H9 (cell line): ENCODE results near the gene CCDC93. TPM values are rescaled to one million over a fixed set of nuclear protein-coding genes. Genes with fewer than 3 reads are reported as not detected.

Source experiments
- DNase-seq: peaks from one replicate; pipeline ENCODE4 v3.0.0-alpha.2; 2017
- H2AFZ ChIP-seq: one replicate; pipeline ENCODE4 v1.6.1; 2013; ENCODE audit warnings: mild to moderate bottlenecking, low read length, control low read depth, moderate library complexity
- H2AK5ac ChIP-seq: 2 replicates; pipeline ENCODE4 v1.6.1; 2013; ENCODE audit warnings: low read length, control low read depth, mixed read lengths; ENCODE audit not compliant: insufficient read length
- H2BK120ac ChIP-seq: one replicate; pipeline ENCODE4 v1.6.1; 2013; ENCODE audit warnings: low read depth, mild to moderate bottlenecking, low read length, control low read depth, inconsistent platforms; ENCODE audit not compliant: poor library complexity, severe bottlenecking
- H2BK12ac ChIP-seq: 2 replicates; pipeline ENCODE4 v1.6.1; 2013; ENCODE audit warnings: low read length, control low read depth, mixed read lengths, low read depth; ENCODE audit not compliant: insufficient read length
- H2BK15ac ChIP-seq: 2 replicates; pipeline ENCODE4 v1.6.1; 2013; ENCODE audit warnings: low read depth, low read length, control low read depth
- H2BK20ac ChIP-seq: one replicate; pipeline ENCODE4 v1.6.1; 2013; ENCODE audit warnings: low read depth, mild to moderate bottlenecking, low read length, control low read depth, inconsistent platforms; ENCODE audit not compliant: poor library complexity, severe bottlenecking
- H2BK5ac ChIP-seq: 2 replicates; pipeline ENCODE4 v1.6.1; 2013; ENCODE audit warnings: low read length, control low read depth, mixed read lengths; ENCODE audit not compliant: insufficient read length
- H3K14ac ChIP-seq: 2 replicates; pipeline ENCODE4 v1.6.1; 2013; ENCODE audit warnings: low read length, control low read depth; ENCODE audit not compliant: insufficient read depth
- H3K18ac ChIP-seq: 2 replicates; pipeline ENCODE4 v1.6.1; 2013; ENCODE audit warnings: low read depth, mild to moderate bottlenecking, mixed read lengths, low read length, control low read depth; ENCODE audit not compliant: insufficient read length
- H3K23ac ChIP-seq: 2 replicates; pipeline ENCODE4 v1.6.1; 2013; ENCODE audit warnings: low read length, control low read depth, mixed read lengths, low read depth; ENCODE audit not compliant: insufficient read length
- H3K23me2 ChIP-seq: 2 replicates; pipeline ENCODE4 v1.6.1; 2013; ENCODE audit warnings: low read depth, mild to moderate bottlenecking, mixed read lengths, low read length, control low read depth; ENCODE audit not compliant: insufficient read length, poor library complexity, severe bottlenecking
- H3K27ac ChIP-seq: 2 replicates; pipeline ENCODE4 v1.5.1; 2013; ENCODE audit warnings: low read length, control low read depth, mixed read lengths, low read depth; ENCODE audit not compliant: insufficient read length
- H3K27me3 ChIP-seq: 2 replicates; pipeline ENCODE4 v1.6.1; 2013; ENCODE audit warnings: low read length, control low read depth, inconsistent platforms; ENCODE audit not compliant: insufficient read depth
- H3K4ac ChIP-seq: 2 replicates; pipeline ENCODE4 v1.6.1; 2013; ENCODE audit warnings: low read depth, mild to moderate bottlenecking, control low read depth, inconsistent platforms, low read length, moderate library complexity
- H3K4me1 ChIP-seq: 2 replicates; pipeline ENCODE4 v1.6.1; 2013; ENCODE audit warnings: low read length, control low read depth, inconsistent platforms; ENCODE audit not compliant: insufficient read depth
- H3K4me2 ChIP-seq: 2 replicates; pipeline ENCODE4 v1.6.1; 2013; ENCODE audit warnings: low read length, control low read depth, mixed read lengths; ENCODE audit not compliant: insufficient read length, insufficient read depth
- H3K56ac ChIP-seq: 2 replicates; pipeline ENCODE4 v1.6.1; 2013; ENCODE audit warnings: low read depth, mild to moderate bottlenecking, mixed read lengths, low read length, control low read depth; ENCODE audit not compliant: insufficient read length
- H3K79me1 ChIP-seq: 2 replicates; pipeline ENCODE4 v1.6.1; 2013; ENCODE audit warnings: low read depth, mild to moderate bottlenecking, moderate library complexity, low read length, control low read depth, inconsistent platforms; ENCODE audit not compliant: insufficient read depth, poor library complexity, severe bottlenecking
- H3K79me2 ChIP-seq: 2 replicates; pipeline ENCODE4 v1.6.1; 2013; ENCODE audit warnings: low read length, control low read depth, inconsistent platforms; ENCODE audit not compliant: insufficient read depth
- H3K9ac ChIP-seq: 2 replicates; pipeline ENCODE4 v1.6.1; 2013; ENCODE audit warnings: low read length, control low read depth, mixed read lengths; ENCODE audit not compliant: insufficient read length; ENCODE audit errors: extremely low read depth
- H3K9me3 ChIP-seq: one replicate; pipeline ENCODE4 v1.6.1; 2013; ENCODE audit warnings: low read depth, low read length, inconsistent platforms; ENCODE audit not compliant: control insufficient read depth
- H3T11ph ChIP-seq: one replicate; pipeline ENCODE4 v1.6.1; 2013; ENCODE audit warnings: mild to moderate bottlenecking, low read length, control low read depth, inconsistent platforms
- H4K20me1 ChIP-seq: one replicate; pipeline ENCODE4 v1.6.1; 2013; ENCODE audit not compliant: control insufficient read depth, insufficient read length, insufficient read depth
- H4K5ac ChIP-seq: 2 replicates; pipeline ENCODE4 v1.6.1; 2013; ENCODE audit warnings: low read depth, mild to moderate bottlenecking, mixed read lengths, low read length, control low read depth; ENCODE audit not compliant: insufficient read length
- H4K8ac ChIP-seq: replicated peaks from 2 replicates; pipeline ENCODE4 v1.6.1; 2013; ENCODE audit warnings: low read length, control low read depth, mixed read lengths, low read depth; ENCODE audit not compliant: insufficient read length
- H4K91ac ChIP-seq: 2 replicates; pipeline ENCODE4 v1.6.1; 2013; ENCODE audit warnings: low read depth, mild to moderate bottlenecking, moderate library complexity, mixed read lengths, low read length, control low read depth; ENCODE audit not compliant: insufficient read length
- H3K27ac Mint-ChIP-seq, 3 experiments: 2 replicates in 2 of 3; 3 replicates in 1 of 3; pipeline ENCODE4 v1.8.0; 2020 to 2021; ENCODE audit warnings: mixed read lengths in 3 of 3, mild to moderate bottlenecking in 1 of 3, moderate library complexity in 1 of 3
- H3K27me3 Mint-ChIP-seq: 2 replicates; pipeline ENCODE4 v1.8.0; 2021; ENCODE audit warnings: low read depth, mild to moderate bottlenecking, moderate library complexity, mixed read lengths
- H3K36me3 Mint-ChIP-seq, 3 experiments: 2 replicates in 2 of 3; 3 replicates in 1 of 3; pipeline ENCODE4 v1.8.0; 2020 to 2021; ENCODE audit warnings: low read depth in 3 of 3, mixed read lengths in 3 of 3; ENCODE audit not compliant: insufficient read depth in 1 of 3
- H3K4me1 Mint-ChIP-seq, 2 experiments: 2 replicates each; pipeline ENCODE4 v1.8.0; 2020; ENCODE audit warnings: mixed read lengths in 2 of 2
- H3K4me3 Mint-ChIP-seq, 2 experiments: 2 replicates in 1 of 2; 3 replicates in 1 of 2; pipeline ENCODE4 v1.8.0; 2020 to 2021; ENCODE audit warnings: mild to moderate bottlenecking in 2 of 2, mixed read lengths in 2 of 2, moderate library complexity in 1 of 2
- H3K9me3 Mint-ChIP-seq, 2 experiments: 2 replicates in 1 of 2; 3 replicates in 1 of 2; pipeline ENCODE4 v1.8.0; 2020; ENCODE audit warnings: mild to moderate bottlenecking in 2 of 2, mixed read lengths in 2 of 2, moderate library complexity in 1 of 2
- WGBS: extraction: QIAGEN DNeasy Blood & Tissue Kit; methylation state at CpG from one replicate; pipeline ENCODE4 v1.1.7; 2013; ENCODE audit warnings: missing lambda C conversion rate, low lambda C conversion rate, mixed read lengths; ENCODE audit not compliant: insufficient read length; ENCODE audit errors: extremely low coverage; 5-methylcytosine and 5-hydroxymethylcytosine counted together
- total RNA-seq: library from RNA; stranded (reverse); gene quantifications from 2 replicates; pipeline ENCODE4 v1.2.1, GENCODE V29; 2021
- TF ChIP-seq, protein P1 (sequence below): fragments of 200-600 bp; sonication (generic); conservative IDR thresholded peaks from 3 replicates; pipeline ENCODE4 v1.8.0; 2021; ENCODE audit warnings: antibody characterized with exemption, mild to moderate bottlenecking

CCDC93 gene
- total RNA-seq, 1 experiment from 2014 or later, result 16.4 TPM

DNA sequence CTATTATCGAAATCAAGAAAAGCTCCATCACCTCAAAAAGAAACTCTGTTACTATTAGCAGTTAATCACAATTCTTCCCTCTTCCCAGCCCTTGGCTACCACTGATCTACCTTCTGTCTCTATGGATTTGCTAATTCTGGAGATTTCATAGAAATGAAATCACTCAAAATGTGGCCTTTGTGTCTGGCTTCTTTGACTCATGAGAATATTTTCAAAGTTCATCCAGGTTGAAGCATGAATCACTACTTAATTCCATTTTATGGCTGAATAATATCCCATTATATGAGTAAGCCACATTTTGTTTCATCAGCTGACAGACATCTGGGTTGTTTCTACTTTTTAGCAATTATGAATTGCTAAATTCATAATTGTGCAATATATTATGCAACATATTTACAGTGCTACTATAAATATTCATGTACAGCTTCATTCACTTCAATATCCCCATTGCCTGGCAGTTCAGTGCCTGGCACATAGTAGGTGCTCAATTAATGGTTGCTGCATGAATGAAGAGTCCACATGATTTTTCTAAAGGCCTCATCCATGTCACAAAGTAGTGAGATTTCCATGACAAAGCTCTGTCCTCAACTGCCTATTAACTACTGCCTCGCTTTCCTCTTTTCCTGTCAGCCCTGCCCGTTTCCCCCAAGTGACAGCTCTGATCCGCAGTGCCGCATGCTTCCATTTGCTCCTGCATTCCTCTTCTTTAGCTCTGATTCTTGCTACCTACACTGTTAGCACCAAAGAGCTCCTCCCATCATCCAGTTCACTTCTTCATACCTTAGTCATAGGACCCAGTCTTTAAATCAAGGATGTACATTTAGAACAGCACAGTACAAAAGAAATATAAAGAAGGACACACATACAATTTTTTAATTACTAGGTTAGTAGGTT, 32.8 kb downstream of the CCDC93 start:
- no peak overlapping the region for H3K56ac ChIP-seq
- H2AK5ac ChIP-seq, result no peak overlapping the region
- H4K20me1 ChIP-seq, result no peaks in the 10 kb centered on the region
- no peak overlapping the region for H3K9ac ChIP-seq
- no peak overlapping the region for H3K4ac ChIP-seq
- H3K27me3 ChIP-seq, result no peaks in the 10 kb centered on the region
- no peaks in the 10 kb centered on the region for H3K79me2 ChIP-seq
- no peak overlapping the region for H4K91ac ChIP-seq
- no peaks in the 10 kb centered on the region for H3K79me1 ChIP-seq
- TF ChIP-seq, protein P1, sequence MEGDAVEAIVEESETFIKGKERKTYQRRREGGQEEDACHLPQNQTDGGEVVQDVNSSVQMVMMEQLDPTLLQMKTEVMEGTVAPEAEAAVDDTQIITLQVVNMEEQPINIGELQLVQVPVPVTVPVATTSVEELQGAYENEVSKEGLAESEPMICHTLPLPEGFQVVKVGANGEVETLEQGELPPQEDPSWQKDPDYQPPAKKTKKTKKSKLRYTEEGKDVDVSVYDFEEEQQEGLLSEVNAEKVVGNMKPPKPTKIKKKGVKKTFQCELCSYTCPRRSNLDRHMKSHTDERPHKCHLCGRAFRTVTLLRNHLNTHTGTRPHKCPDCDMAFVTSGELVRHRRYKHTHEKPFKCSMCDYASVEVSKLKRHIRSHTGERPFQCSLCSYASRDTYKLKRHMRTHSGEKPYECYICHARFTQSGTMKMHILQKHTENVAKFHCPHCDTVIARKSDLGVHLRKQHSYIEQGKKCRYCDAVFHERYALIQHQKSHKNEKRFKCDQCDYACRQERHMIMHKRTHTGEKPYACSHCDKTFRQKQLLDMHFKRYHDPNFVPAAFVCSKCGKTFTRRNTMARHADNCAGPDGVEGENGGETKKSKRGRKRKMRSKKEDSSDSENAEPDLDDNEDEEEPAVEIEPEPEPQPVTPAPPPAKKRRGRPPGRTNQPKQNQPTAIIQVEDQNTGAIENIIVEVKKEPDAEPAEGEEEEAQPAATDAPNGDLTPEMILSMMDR, result no peak
- H3K23me2 ChIP-seq, result no peaks in the 10 kb centered on the region
- H4K5ac ChIP-seq, result no peak overlapping the region
- no peak overlapping the region for H3K4me2 ChIP-seq
- no CpG with 5 or more reads among the region's 5 CpGs for WGBS
- H3K9me3 Mint-ChIP-seq, result no peaks in the 10 kb centered on the region
- no peak overlapping the region for H3K27ac ChIP-seq
- H3K23ac ChIP-seq, result no peak overlapping the region
- H3K9me3 ChIP-seq, result no peaks in the 10 kb centered on the region
- no peaks in the 10 kb centered on the region; the same call in 1 of the 2 replicates for H3K4me1 ChIP-seq
- no peak overlapping the region for H4K8ac ChIP-seq
- H3K4me3 Mint-ChIP-seq, result no peak overlapping the region
- no peak overlapping the region for H3K14ac ChIP-seq
- no peak overlapping the region for H2BK120ac ChIP-seq
- no peak overlapping the region for H2BK5ac ChIP-seq
- H2AFZ ChIP-seq, result no peak overlapping the region
- H3K4me1 Mint-ChIP-seq, result peaks cover 8 to 17% of the 10 kb centered on the region in 2 experiments
- no peak overlapping the region for H2BK15ac ChIP-seq
- peaks cover 4 to 22% (median 12%) of the 10 kb centered on the region in 3 experiments; a peak in 5 of 7 replicates for H3K36me3 Mint-ChIP-seq
- H2BK12ac ChIP-seq, result no peak overlapping the region
- no peak for DNase-seq
- H3K27ac Mint-ChIP-seq, result no peak overlapping the region
- H3K27me3 Mint-ChIP-seq, result no peaks in the 10 kb centered on the region
- H3K18ac ChIP-seq, result no peak overlapping the region
- no peak overlapping the region for H3T11ph ChIP-seq
- H2BK20ac ChIP-seq, result no peak overlapping the region
